Esophagus squamous epithelium (tissue), 5 donors: ENCODE data around the gene SMIM43. TPM values are rescaled to one million over a fixed set of nuclear protein-coding genes. Genes with fewer than 3 reads are reported as not detected.

Experiments used
- DNase-seq: peaks from one replicate; lab custom pipeline; 2025; lab: John Stamatoyannopoulos, UW
- H3K27ac ChIP-seq, 4 donors: fragments of 200-600 bp; sonication (generic); one replicate each; pipeline ENCODE4 v1.5.1; 2016 to 2019; ENCODE audit warnings: mild to moderate bottlenecking in 1 of 4
- H3K27me3 ChIP-seq, 4 donors: fragments of 200-600 bp; sonication (generic); 1 replicate in 3 of 4; 2 replicates in 1 of 4; pipeline versions ENCODE4 v1.5.1 to v1.6.0; 2017 to 2021; ENCODE audit warnings: antibody characterized with exemption in 1 of 4
- H3K36me3 ChIP-seq, 3 donors: fragments of 200-600 bp; sonication (generic); one replicate each; pipeline ENCODE4 v1.5.1; 2016 to 2019
- H3K4me1 ChIP-seq, 3 donors: fragments of 200-600 bp; sonication (generic); one replicate each; pipeline ENCODE4 v1.5.1; 2017 to 2019
- H3K4me3 ChIP-seq, 4 donors: fragments of 200-600 bp; sonication (generic); 1 replicate in 3 of 4; 2 replicates in 1 of 4; pipeline ENCODE4 v1.5.1; 2016 to 2019; ENCODE audit warnings: mild to moderate bottlenecking in 2 of 4, moderate library complexity in 1 of 4
- H3K9me3 ChIP-seq, 3 donors: fragments of 200-600 bp; sonication (generic); one replicate each; pipeline ENCODE4 v1.5.1; 2016 to 2019
- POLR2A ChIP-seq, 4 donors: fragments of 450-650 bp; IDR thresholded peaks; one replicate each; pipeline ENCODE4 v1.6.1; 2017; ENCODE audit warnings: antibody characterized with exemption in 4 of 4, mild to moderate bottlenecking in 4 of 4, moderate library complexity in 3 of 4
- WGBS, 2 donors: methylation state at CpG; one replicate each; pipeline ENCODE4 v1.1.5; 2018; 5-methylcytosine and 5-hydroxymethylcytosine counted together
- intact Hi-C: fragments of 100-400 bp; cut with DNase I; formaldehyde crosslinking; loops from one replicate; pipeline ENCODE4 v1.15.0; 2022
- total RNA-seq, 4 donors: library from RNA; depleted of rRNA; stranded (reverse); fragments of >200 nt; gene quantifications; one replicate each; pipeline ENCODE4 v1.1.0, GENCODE V29; 2016
- TF ChIP-seq, protein P1 (sequence below), 6 experiments: fragments of 450-650 bp in 4 of 6; fragments of 200-600 bp in 2 of 6; sonication (generic) in 2 of 6; IDR thresholded peaks; one replicate each; pipeline ENCODE4 v1.5.1; 2016 to 2019; ENCODE audit warnings: antibody characterized with exemption in 6 of 6, mild to moderate bottlenecking in 4 of 6, moderate library complexity in 4 of 6
- donor health status: DM: yes; HTN: yes; CAD: no.

The SMIM43 gene
- total RNA-seq, 4 donors from 2014 or later = 0.38 TPM; not detected in 3

DNA sequence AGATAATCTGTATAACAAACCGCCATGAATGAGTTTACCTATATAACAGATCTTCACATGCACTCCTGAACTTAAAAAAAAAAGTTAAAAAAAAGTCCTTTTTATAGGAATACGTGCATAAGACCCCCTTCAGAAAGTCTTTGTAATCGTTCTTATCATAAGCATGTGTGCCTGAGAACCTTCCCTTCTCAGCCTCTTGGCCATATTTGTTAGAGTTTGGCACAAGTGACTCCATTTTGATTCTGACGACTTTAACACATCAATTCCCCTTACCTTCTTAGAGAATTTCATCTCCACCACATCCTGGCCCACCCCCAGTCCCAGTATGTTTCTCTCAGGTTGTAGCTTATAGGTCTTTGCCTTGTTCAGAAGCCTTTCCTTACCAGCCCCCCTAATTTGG, 52.2 kb downstream of the SMIM43 start:
- Histone ChIP-seq H3K4me3 (no peak overlapping the region), H3K36me3 (no peaks in the 10 kb centered on the region), H3K27me3 (no peaks in the 10 kb centered on the region), H3K27ac (peak overlapping the region in 1 of 4 donors; percentile 76), H3K4me1 (peaks cover 6 to 10% (median 6%) of the 10 kb centered on the region in 3 donors), H3K9me3 (no peaks in the 10 kb centered on the region)
- 80 to 87% methylated on average over 4 of the region's 4 CpGs for WGBS, 2 donors
- no peak for TF ChIP-seq POLR2A (IDR thresholded peaks at IDR 0.05)
- TF ChIP-seq, protein P1, sequence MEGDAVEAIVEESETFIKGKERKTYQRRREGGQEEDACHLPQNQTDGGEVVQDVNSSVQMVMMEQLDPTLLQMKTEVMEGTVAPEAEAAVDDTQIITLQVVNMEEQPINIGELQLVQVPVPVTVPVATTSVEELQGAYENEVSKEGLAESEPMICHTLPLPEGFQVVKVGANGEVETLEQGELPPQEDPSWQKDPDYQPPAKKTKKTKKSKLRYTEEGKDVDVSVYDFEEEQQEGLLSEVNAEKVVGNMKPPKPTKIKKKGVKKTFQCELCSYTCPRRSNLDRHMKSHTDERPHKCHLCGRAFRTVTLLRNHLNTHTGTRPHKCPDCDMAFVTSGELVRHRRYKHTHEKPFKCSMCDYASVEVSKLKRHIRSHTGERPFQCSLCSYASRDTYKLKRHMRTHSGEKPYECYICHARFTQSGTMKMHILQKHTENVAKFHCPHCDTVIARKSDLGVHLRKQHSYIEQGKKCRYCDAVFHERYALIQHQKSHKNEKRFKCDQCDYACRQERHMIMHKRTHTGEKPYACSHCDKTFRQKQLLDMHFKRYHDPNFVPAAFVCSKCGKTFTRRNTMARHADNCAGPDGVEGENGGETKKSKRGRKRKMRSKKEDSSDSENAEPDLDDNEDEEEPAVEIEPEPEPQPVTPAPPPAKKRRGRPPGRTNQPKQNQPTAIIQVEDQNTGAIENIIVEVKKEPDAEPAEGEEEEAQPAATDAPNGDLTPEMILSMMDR (IDR thresholded peaks at IDR 0.05) = no peak
- intact Hi-C loops = no loop called here
- no peak for DNase-seq

- Histone ChIP-seq H3K9me3 (no peaks in the 10 kb centered on the region), H3K27me3 (no peaks in the 10 kb centered on the region), H3K4me3 (peak overlapping the region in 3 of 4 donors; percentile 13 to 48 (median 18)), H3K36me3 (no peaks in the 10 kb centered on the region), H3K4me1 (peaks cover 6 to 10% (median 6%) of the 10 kb centered on the region in 3 donors), H3K27ac (peak overlapping the region; percentile 21 to 76 (median 68))
- intact Hi-C loops = no loop called here
- DNase-seq = no peak
- TF ChIP-seq, protein P1 (IDR thresholded peaks at IDR 0.05) = no peak
- TF ChIP-seq POLR2A (IDR thresholded peaks at IDR 0.05) = no peak
- WGBS, 2 donors = 55 to 65% methylated on average over 7 of the region's 7 CpGs
Observed at GRCh38 chr4:121712001-121712651, 52.8 kb downstream of the SMIM43 start.

GRCh38 chr4:121711263-121712000, 53.5 kb downstream of the SMIM43 start:
- H3K36me3 ChIP-seq = no peaks in the 10 kb centered on the region
- 5 to 6% methylated on average over 11 to 12 of the region's 18 CpGs for WGBS, 2 donors
- H3K4me3 ChIP-seq = peak overlapping the region in 3 of 4 donors; percentile 13 to 48 (median 18)
- no peaks in the 10 kb centered on the region for H3K27me3 ChIP-seq
- intact Hi-C loops = no loop called here
- peaks cover 6 to 10% (median 6%) of the 10 kb centered on the region in 3 donors for H3K4me1 ChIP-seq
- TF ChIP-seq, protein P1 (IDR thresholded peaks at IDR 0.05) = no peak
- peak in 1 of 4 donors; percentile 27 for TF ChIP-seq POLR2A (IDR thresholded peaks at IDR 0.05)
- DNase-seq = no peak
- H3K27ac ChIP-seq = peak overlapping the region; percentile 21 to 76 (median 72)
- H3K9me3 ChIP-seq = no peaks in the 10 kb centered on the region

- no peak overlapping the region for H3K4me3 ChIP-seq
- DNase-seq = no peak
- no peaks in the 10 kb centered on the region for H3K27me3 ChIP-seq
- no peak overlapping the region for H3K27ac ChIP-seq
- H3K9me3 ChIP-seq = no peaks in the 10 kb centered on the region
- H3K4me1 ChIP-seq = peaks cover 6 to 10% (median 6%) of the 10 kb centered on the region in 3 donors
- TF ChIP-seq, protein P1 (IDR thresholded peaks at IDR 0.05) = no peak
- no peak for TF ChIP-seq POLR2A (IDR thresholded peaks at IDR 0.05)
- no peaks in the 10 kb centered on the region for H3K36me3 ChIP-seq
- 83 to 89% methylated on average over 3 of the region's 3 CpGs for WGBS, 2 donors
- intact Hi-C loops = no loop called here
Observed at GRCh38 chr4:121709766-121710405, 55.1 kb downstream of the SMIM43 start.

Other genes with a start within 250 kb of the SMIM43 start
- gene ANXA5, start 68.2 kb downstream of the SMIM43 start, total RNA-seq = 100 to 1,000 TPM in 2 of 4 donors, 10 to 100 TPM in 2; 50.4 to 153 (median 117) TPM
- 10 to 100 TPM in 3 of 4 donors, 1 to 10 TPM in 1; 9.3 to 27.7 (median 23.9) TPM for gene EXOSC9, start 36.2 kb upstream of the SMIM43 start, total RNA-seq
- gene CCNA2, start 58.7 kb upstream of the SMIM43 start, total RNA-seq = 10 to 100 TPM; 11.6 to 43.5 (median 22.6) TPM
- gene BBS7, start 105.3 kb upstream of the SMIM43 start, total RNA-seq = 10 to 100 TPM; 10.5 to 16.6 (median 11.8) TPM
- gene TRPC3, start 186.9 kb upstream of the SMIM43 start, total RNA-seq = under 1 TPM in 2 of 4 donors, not detected in 2; 0.09 to 0.19 TPM